A673 (cell line): ENCODE results near the gene NAV2.

Experiments used
- EZH2 ChIP-seq: fragments of 200-600 bp; sonication (generic); IDR thresholded peaks from 2 replicates; pipeline ENCODE4 v1.6.1; 2017; ENCODE audit warnings: borderline replicate concordance, low read depth, mild to moderate bottlenecking, mixed read lengths, antibody characterized with exemption, low read length; ENCODE audit not compliant: poor library complexity, severe bottlenecking
- TF ChIP-seq, protein P1 (sequence below): fragments of 300-800, 200-600 bp; sonication (generic); conservative IDR thresholded peaks from 2 replicates; pipeline ENCODE4 v1.5.1; 2017; ENCODE audit warnings: low read depth, mild to moderate bottlenecking, antibody characterized with exemption, low read length, moderate library complexity, mixed read lengths

DNA sequence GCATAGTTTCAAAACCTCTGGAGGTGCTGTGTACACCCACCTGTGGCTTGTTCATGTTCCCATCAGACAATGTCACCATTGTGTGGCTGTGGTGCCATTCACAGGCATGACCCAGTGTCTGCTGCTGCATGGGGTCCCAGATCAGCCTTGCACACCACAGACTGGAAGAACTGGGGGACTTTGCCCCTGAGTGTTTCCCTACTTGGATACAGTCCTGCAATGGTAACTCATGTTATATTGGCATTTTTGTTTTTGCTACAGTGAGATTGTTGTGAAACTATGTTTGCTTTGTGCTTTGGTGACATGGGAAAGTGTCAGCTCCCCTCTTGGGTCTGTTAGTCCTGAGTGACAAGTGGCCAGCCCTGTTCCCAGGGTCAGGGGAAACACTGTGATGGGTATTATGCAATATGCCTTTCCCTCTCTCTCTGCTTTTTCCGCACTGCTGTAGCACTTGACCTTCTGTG lies 108.8 kb downstream of the NAV2 start:
- TF ChIP-seq, protein P1, sequence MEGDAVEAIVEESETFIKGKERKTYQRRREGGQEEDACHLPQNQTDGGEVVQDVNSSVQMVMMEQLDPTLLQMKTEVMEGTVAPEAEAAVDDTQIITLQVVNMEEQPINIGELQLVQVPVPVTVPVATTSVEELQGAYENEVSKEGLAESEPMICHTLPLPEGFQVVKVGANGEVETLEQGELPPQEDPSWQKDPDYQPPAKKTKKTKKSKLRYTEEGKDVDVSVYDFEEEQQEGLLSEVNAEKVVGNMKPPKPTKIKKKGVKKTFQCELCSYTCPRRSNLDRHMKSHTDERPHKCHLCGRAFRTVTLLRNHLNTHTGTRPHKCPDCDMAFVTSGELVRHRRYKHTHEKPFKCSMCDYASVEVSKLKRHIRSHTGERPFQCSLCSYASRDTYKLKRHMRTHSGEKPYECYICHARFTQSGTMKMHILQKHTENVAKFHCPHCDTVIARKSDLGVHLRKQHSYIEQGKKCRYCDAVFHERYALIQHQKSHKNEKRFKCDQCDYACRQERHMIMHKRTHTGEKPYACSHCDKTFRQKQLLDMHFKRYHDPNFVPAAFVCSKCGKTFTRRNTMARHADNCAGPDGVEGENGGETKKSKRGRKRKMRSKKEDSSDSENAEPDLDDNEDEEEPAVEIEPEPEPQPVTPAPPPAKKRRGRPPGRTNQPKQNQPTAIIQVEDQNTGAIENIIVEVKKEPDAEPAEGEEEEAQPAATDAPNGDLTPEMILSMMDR = no peak
- no peak for TF ChIP-seq EZH2
